DOHH2 (cell line): ENCODE data around the gene ZRANB2.

ENCODE experiments used
- H3F3A ChIP-seq: fragments of 200-600 bp; sonication (generic), shearing (Covaris generic); 2 replicates; pipeline ENCODE4 v1.6.0; 2016; ENCODE audit warnings: antibody characterized with exemption, mild to moderate bottlenecking; ENCODE audit not compliant: control insufficient read depth, insufficient read depth
- H3K27ac ChIP-seq: fragments of 200-600 bp; sonication (generic); 2 replicates; pipeline ENCODE4 v1.5.1; 2014; ENCODE audit warnings: low read depth, mild to moderate bottlenecking, low read length, moderate library complexity
- H3K27me3 ChIP-seq: fragments of 200-600 bp; sonication (generic); 2 replicates; pipeline ENCODE4 v1.6.1; 2014; ENCODE audit warnings: mild to moderate bottlenecking, low read length, mixed read lengths; ENCODE audit not compliant: control insufficient read depth
- H3K36me3 ChIP-seq: fragments of 200-600 bp; sonication (generic); 2 replicates; pipeline ENCODE4 v1.6.1; 2014; ENCODE audit warnings: mild to moderate bottlenecking, low read length, moderate library complexity, mixed read lengths; ENCODE audit not compliant: control insufficient read depth
- H3K4me1 ChIP-seq: fragments of 200-600 bp; sonication (generic); 2 replicates; pipeline ENCODE4 v1.6.1; 2014; ENCODE audit warnings: mild to moderate bottlenecking, low read length, mixed read lengths; ENCODE audit not compliant: control insufficient read depth
- H3K4me2 ChIP-seq: fragments of 200-600 bp; sonication (generic); 2 replicates; pipeline ENCODE4 v1.6.0; 2014; ENCODE audit warnings: mild to moderate bottlenecking, low read length, moderate library complexity
- H3K4me3 ChIP-seq: fragments of 200-600 bp; sonication (generic); 2 replicates; pipeline ENCODE4 v1.5.1; 2014; ENCODE audit warnings: mild to moderate bottlenecking, low read length, mixed read lengths
- H3K79me2 ChIP-seq: fragments of 200-600 bp; sonication (generic); 2 replicates; pipeline ENCODE4 v1.6.1; 2014; ENCODE audit warnings: mild to moderate bottlenecking, low read length, mixed read lengths; ENCODE audit not compliant: control insufficient read depth
- H3K9me2 ChIP-seq: fragments of 200-600 bp; sonication (generic); replicated peaks from 2 replicates; pipeline ENCODE4 v1.6.1; 2014; ENCODE audit warnings: mild to moderate bottlenecking, low read length, mixed read lengths; ENCODE audit not compliant: control insufficient read depth
- H3K9me3 ChIP-seq: fragments of 200-600 bp; sonication (generic); 2 replicates; pipeline ENCODE4 v1.6.1; 2014; ENCODE audit warnings: antibody characterized with exemption, low read length, mixed read lengths; ENCODE audit not compliant: control insufficient read depth, insufficient read depth
- H4K20me1 ChIP-seq: fragments of 200-600 bp; sonication (generic); 2 replicates; pipeline ENCODE4 v1.6.0; 2014; ENCODE audit warnings: low read depth, mild to moderate bottlenecking, antibody characterized with exemption, low read length, moderate library complexity; ENCODE audit not compliant: control insufficient read depth, insufficient read depth
- CTCF ChIP-seq: fragments of 200-600 bp; sonication (generic); IDR thresholded peaks from one replicate; pipeline ENCODE4 v1.5.1; 2014; ENCODE audit warnings: antibody characterized with exemption, mild to moderate bottlenecking, low read depth, low read length; ENCODE audit not compliant: poor library complexity, severe bottlenecking
- EZH2phosphoT487 ChIP-seq: fragments of 200-600 bp; sonication (generic); IDR thresholded peaks from 2 replicates; pipeline ENCODE4 v1.6.1; 2017; ENCODE audit warnings: borderline replicate concordance, mild to moderate bottlenecking, antibody characterized with exemption, low read length, moderate library complexity, mixed read lengths

ZRANB2 gene

GRCh38 chr1:71023515-71023914 is 57.3 kb downstream of the ZRANB2 start:
- TF ChIP-seq CTCF = no peak
- TF ChIP-seq EZH2phosphoT487 = no peak
- Histone ChIP-seq H3K9me2 (no peaks in the 10 kb centered on the region), H3K9me3 (no peaks in the 10 kb centered on the region), H3K79me2 (no peaks in the 10 kb centered on the region), H3K4me2 (no peak overlapping the region), H4K20me1 (no peaks in the 10 kb centered on the region), H3K27ac (no peak overlapping the region), H3K4me1 (no peaks in the 10 kb centered on the region), H3K27me3 (0 out of 2 replicates have a peak, but pooled peaks cover 3% of the 10 kb centered on the region), H3K36me3 (no peaks in the 10 kb centered on the region), H3K4me3 (no peak overlapping the region), H3F3A (no peaks in the 10 kb centered on the region)

GRCh38 chr1:71019233-71019969 is 61.4 kb downstream of the ZRANB2 start:
- Histone ChIP-seq H4K20me1 (no peaks in the 10 kb centered on the region), H3K36me3 (no peaks in the 10 kb centered on the region), H3K27me3 (0 out of 2 replicates have a peak, but pooled peaks cover 3% of the 10 kb centered on the region), H3K9me3 (no peaks in the 10 kb centered on the region), H3K4me3 (no peak overlapping the region), H3F3A (no peaks in the 10 kb centered on the region), H3K9me2 (no peaks in the 10 kb centered on the region), H3K4me1 (no peaks in the 10 kb centered on the region), H3K79me2 (no peaks in the 10 kb centered on the region), H3K4me2 (no peak overlapping the region), H3K27ac (no peak overlapping the region)
- TF ChIP-seq EZH2phosphoT487 (no peak), CTCF (no peak)

- H3F3A ChIP-seq = no peaks in the 10 kb centered on the region
- no peak overlapping the region for H3K27ac ChIP-seq
- no peaks in the 10 kb centered on the region for H3K9me2 ChIP-seq
- H4K20me1 ChIP-seq = no peaks in the 10 kb centered on the region
- 0 out of 2 replicates have a peak, but pooled peaks cover 3% of the 10 kb centered on the region for H3K27me3 ChIP-seq
- TF ChIP-seq CTCF = no peak
- H3K9me3 ChIP-seq = no peaks in the 10 kb centered on the region
- H3K4me3 ChIP-seq = no peak overlapping the region
- no peaks in the 10 kb centered on the region for H3K4me1 ChIP-seq
- H3K79me2 ChIP-seq = no peaks in the 10 kb centered on the region
- H3K4me2 ChIP-seq = no peak overlapping the region
- no peaks in the 10 kb centered on the region for H3K36me3 ChIP-seq
These were observed 62.0 kb downstream of the ZRANB2 start for GRCh38 chr1:71018791-71019190.
